AG20443 (cell line): Measurements from ENCODE around the gene JDP2.

Experiments used
- DNase-seq: peaks from one replicate; pipeline ENCODE4 v3.0.0; 2012; ENCODE audit warnings: low spot score, mixed read lengths

The JDP2 gene

DNA sequence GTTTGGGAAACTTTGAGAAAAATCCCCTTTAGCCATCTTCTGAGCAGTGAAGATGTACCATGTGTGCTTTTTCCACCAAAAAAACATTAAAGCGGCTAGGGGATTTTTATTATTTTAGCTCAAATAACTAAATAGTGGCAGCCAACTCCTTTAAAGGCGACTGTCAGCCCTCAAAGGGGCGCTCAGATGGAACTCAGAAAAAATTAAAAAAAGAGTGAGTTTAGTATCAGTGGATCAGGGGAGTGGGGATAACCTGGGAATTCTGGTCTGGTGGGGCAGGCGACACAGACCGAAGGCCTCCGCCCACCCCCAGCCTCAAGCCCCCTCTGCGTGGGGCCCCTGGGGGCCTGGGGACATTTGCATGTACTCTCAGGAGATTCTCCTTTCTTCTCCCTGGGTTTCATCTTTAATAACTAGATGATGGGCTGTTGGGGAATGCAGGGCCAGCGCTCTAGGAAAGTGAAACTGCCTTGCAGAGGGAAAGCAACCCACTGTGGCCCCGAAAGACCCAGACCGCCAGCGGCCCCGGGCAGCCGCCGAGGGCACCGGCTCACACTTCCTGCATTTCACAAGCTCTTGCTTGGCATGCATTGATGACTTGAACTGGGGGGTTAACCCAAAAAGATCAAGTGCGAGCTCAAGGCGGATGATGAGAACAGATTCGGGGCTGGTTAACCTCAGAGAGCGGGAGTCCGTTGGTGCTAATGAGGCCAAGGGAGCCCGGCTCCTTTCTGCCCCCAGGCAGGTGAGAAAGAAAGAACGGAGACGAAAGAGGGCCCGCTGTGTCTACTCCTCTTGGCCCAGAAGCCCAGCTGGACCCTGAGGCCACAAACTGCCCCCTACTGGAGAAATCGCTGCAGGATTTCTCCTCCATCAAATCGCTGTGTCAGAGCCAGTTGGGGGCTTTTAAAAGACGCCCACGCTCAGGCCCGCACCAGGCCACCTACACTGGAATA is 87.1 kb downstream of the JDP2 start:
- DNase-seq, result peak; percentile 65

DNA sequence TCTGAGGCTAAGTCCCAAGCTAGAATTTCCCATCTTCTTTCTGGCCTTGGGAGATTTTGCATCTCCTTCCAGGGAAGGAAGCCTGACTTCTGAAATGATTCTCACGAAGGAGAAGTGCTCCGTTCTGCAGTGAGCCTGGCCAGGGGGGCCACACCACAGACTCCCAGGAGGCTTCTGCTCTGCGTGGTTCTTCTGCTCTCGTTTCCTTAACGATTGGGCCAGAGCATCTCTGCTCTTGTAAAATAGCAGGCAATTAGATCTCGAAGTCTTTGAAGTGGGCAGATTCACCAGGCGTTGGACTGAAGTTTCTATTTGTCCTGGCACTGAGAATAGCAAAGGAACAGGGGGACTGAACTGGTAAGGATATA is 87.8 kb downstream of the JDP2 start:
- no peak for DNase-seq

DNA sequence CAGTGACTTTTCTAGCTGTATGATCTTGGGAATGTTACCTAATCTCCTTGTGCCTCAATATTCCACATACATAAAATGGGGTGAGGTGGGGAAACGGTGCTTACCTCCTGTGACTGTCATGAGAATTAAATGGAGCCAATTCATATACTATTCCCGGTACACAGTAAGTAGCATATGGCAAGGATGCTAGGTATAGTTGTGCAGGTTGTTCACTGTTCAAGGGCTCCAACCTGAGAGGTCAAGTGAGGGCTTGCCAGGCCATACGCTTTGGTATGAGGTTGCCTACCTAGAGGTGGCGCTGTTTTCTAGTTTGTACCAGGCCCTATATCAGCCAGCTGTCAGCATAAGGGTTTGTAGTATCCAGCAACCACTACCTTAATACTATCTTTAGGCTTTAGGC is 90.8 kb downstream of the JDP2 start:
- DNase-seq, result no peak

DNA sequence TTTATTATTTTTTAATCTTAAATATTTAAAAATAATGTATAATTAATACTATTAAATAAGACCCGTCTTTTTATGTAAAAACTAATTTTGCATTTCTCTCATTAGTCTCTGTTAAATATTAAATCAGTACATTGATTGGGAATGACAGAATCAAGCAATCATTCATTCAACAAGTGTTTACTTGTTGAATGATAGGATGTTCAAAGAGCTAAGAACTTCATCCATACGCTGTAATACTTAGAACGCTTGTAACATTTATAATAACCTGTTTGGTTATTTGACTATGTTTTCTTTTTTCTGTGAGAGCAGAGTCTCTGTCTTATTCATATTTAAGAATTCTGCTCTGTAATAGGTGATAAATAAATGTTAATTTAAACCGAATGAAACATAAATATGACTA is 91.6 kb downstream of the JDP2 start:
- no peak for DNase-seq

DNA sequence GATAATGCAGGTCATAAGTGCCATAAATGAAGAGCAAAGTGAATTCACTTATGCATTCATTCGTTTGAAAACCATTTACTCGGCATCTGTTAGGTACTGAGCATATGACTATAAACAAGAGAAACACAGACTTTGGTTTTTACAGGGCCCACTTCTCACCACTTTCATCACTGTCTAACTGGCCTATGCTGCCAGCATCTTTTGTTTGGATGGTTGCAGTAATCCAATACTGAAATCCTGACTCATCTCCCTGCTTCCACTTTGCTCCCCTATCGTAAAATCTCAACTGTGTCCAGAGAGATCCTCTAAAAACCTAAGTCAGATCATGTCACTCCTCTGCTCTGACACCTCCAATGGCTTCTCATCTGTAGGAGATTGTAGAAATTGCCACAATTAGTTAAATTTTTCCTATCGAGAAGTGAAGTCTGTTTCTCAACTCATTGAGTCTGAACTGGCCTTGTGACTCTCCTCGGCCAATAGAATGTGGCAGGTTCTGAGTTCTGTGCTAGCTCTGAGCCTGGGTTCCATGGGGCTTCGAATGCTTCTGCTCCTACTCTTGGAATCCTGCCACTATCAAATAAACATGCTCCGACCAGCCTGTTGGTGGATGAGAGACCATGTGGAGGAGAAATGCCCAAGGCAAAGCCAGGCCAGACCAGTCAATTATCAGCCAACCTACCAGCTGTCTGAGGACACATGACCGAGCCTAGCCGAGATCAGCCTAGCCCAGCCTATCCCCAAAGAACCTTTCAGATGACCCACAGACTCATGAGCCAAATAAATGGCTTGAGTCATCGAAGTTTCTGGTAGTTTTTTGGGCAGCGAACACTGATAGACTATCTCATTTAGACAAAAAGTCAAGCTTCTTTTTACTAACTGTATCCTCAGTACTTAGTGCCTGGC is 92.3 kb downstream of the JDP2 start:
- peak; percentile 61 for DNase-seq

DNA sequence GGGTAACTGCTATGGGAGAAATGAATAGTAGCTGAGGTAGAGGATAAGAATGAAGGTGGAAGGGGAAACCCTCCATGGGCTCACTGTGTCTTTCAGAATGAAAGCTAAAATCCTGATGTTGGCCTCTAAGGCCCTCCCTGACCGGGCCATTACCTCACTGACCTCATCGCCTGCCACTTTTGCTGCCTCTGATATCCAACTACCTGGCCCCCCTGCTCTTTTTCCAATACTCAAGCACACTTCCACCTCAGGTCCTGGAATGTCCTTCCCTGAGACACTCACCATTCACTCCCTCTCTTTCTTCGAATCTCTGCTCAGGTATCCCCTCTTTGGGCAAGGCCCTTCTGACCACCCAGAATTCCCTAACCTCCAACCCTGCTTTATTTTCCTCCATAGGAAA is 93.0 kb downstream of the JDP2 start:
- DNase-seq, result no peak

DNA sequence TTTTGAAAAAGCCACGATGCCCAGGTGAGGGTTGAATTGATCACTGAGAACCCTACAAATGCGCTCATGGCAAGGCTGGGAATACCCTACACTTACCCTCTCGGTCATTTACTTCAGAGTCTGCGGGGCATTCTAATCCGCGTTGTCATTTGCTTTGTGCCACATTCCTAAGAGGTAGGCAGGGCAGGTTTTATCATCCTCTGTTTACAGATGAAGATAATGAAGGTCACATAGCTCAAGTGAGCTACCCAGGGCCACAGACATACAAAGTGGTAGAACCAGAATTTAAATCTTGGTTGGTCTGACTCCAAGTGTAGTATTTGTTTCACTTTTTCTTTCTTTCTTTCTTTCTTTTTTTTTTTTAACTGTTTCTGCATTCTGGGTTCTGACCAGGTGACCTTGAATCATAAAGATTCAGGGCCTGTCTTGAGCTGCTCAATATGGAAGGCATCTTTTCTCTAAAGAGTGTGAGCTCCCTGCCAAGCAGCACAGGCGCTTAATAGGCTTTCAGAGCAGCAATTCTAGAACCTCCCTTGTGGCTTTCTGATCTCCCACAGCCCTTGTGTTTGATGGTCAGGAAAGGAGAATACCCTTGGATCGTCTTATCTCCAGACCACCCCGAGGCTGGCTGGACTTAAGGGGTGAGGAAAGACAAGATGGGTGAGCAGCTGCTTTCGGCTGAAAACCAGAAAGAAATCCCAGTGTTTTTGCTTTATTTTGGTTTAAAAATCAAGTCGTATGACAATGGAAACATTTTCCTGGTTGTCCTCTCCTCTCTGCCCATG is 93.8 kb downstream of the JDP2 start:
- no peak for DNase-seq

DNA sequence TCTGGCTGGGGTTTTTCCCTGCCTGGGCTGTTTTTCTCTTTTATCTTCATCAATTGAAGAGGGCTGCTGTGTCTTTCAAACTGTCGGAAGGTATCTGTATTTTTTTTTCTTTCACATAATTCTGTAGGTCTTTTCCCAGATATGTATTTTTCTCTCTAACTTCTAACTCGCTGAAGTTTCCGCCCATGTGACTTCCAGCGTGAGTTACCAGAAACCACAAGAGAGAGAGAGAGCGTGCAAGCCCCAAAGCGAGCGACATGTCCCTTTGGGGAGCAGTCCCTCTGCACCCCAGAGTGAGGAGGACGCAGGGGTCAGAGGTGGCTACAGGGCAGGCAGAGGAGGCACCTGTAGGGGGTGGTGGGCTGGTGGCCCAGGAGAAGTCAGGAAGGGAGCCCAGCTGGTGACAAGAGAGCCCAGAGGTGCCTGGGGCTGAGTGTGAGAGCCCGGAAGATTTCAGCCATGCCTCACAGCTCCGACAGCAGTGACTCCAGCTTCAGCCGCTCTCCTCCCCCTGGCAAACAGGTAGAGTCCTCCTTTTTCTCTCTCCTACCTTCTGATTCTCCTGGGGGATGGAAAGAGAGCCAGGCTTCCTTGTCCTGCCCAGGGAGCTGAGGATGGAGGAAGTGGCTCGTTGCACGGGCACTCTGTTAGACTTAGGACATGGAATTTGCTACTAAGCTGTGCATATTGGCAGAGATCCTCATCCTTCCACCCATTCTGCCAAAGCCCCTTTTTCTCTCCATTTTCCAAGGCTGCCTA is 94.6 kb downstream of the JDP2 start, which contains the start of gene BATF:
Gene BATF (plus strand): TSS at position 246 of the 759 bp plus-strand sequence. CDS start 214 bp downstream, at position 460.
- DNase-seq, result no peak

DNA sequence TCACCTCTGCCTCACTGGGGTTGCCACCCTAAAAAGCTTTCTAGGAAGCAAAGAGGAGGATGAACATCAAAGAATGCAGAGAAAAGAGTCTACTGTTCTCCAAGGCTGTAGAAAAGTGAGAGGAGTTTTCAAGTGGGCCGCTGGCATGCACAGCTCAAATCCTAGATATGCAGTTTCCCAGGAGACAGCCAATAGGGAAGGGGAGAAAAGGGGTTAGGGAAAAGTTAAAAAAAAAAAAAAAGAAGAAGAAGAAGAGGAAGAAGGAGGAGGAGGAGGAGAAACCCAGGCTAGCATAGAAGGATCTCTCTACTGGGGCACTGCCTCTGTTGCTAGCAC is 95.1 kb downstream of the JDP2 start:
- DNase-seq, result no peak
